ENCODE measurements around the gene GPC4.

GPC4 gene

GRCh38 chrX:133380711-133381619 is 34.3 kb downstream of the GPC4 start:
- H3K4me1 ChIP-seq (ENCODE audit: control insufficient read depth, insufficient read depth, low read length): 0 out of 2 replicates have a peak, but pooled peaks cover 2% of the 10 kb centered on the region
- no peaks in the 10 kb centered on the region for H3K36me3 ChIP-seq (ENCODE audit: control insufficient read depth in 2 of 2, insufficient read depth in 1 of 2, low read length in 2 of 2)
- H3K27ac ChIP-seq (ENCODE audit: extremely low read depth, low read depth, low read length): no peak overlapping the region
- H3K9me3 ChIP-seq (ENCODE audit: control insufficient read depth, insufficient read depth, low read depth, low read length): no peaks in the 10 kb centered on the region
- CTCF ChIA-PET: no interaction called here
- no peak overlapping the region for H3K4me3 ChIP-seq (ENCODE audit: low read depth, low read length)
- TF ChIP-seq GLI4 (tag by site-specific recombination; IDR thresholded peaks at IDR 0.05): no peak
- POLR2A ChIA-PET: no interaction called here

GRCh38 chrX:133376422-133376821 is 38.9 kb downstream of the GPC4 start:
- H3K9me3 ChIP-seq (ENCODE audit: control insufficient read depth, insufficient read depth, low read depth, low read length): no peaks in the 10 kb centered on the region
- peaks cover 15% of the 10 kb centered on the region for H3K4me1 ChIP-seq (ENCODE audit: control insufficient read depth, insufficient read depth, low read length)
- no peak overlapping the region for H3K4me3 ChIP-seq (ENCODE audit: low read depth, low read length)
- H3K36me3 ChIP-seq (ENCODE audit: control insufficient read depth in 2 of 2, insufficient read depth in 1 of 2, low read length in 2 of 2): no peaks in the 10 kb centered on the region
- TF ChIP-seq ZXDB (tag by site-specific recombination; IDR thresholded peaks at IDR 0.05): 0 out of 2 replicates have a peak, but pooled peaks have one; percentile 17
- TF ChIP-seq ZNF639 (tag by site-specific recombination; IDR thresholded peaks at IDR 0.05): no peak
- ChIA-PET CTCF (interaction anchor here (1.0 to 1.5 kb wide), 3 partner anchors 11 to 66 kb away, joined by 3 to 6 read pairs (median 4); no protein-coding TSS in a partner anchor), POLR2A (interaction anchor here (1.4 kb wide), 1 partner anchor 36 kb away, joined by 3 read pairs; no protein-coding TSS in a partner anchor)
- H3K27ac ChIP-seq (ENCODE audit: extremely low read depth, low read depth, low read length): no peak overlapping the region

- Histone ChIP-seq H3K4me1 (ENCODE audit: control insufficient read depth, insufficient read depth, low read length) (peaks cover 18% of the 10 kb centered on the region), H3K4me3 (ENCODE audit: low read depth, low read length) (no peak overlapping the region), H3K27ac (ENCODE audit: extremely low read depth, low read depth, low read length) (no peak overlapping the region), H3K36me3 (ENCODE audit: control insufficient read depth in 2 of 2, insufficient read depth in 1 of 2, low read length in 2 of 2) (no peaks in the 10 kb centered on the region), H3K9me3 (ENCODE audit: control insufficient read depth, insufficient read depth, low read depth, low read length) (no peaks in the 10 kb centered on the region)
- ChIA-PET POLR2A (interaction anchor here (1.4 kb wide), 1 partner anchor 37 kb away, joined by 3 read pairs; no protein-coding TSS in a partner anchor), CTCF (interaction anchor here (1.0 to 1.5 kb wide), 3 partner anchors 12 to 67 kb away, joined by 3 to 6 read pairs (median 4); no protein-coding TSS in a partner anchor)
- TF ChIP-seq MYNN (tag by site-specific recombination; IDR thresholded peaks at IDR 0.05; ENCODE audit: borderline replicate concordance): no peak
- TF ChIP-seq REPIN1 (tag by site-specific recombination; IDR thresholded peaks at IDR 0.05; ENCODE audit: low read depth): no peak
- TF ChIP-seq KLF17 (tag by site-specific recombination; IDR thresholded peaks at IDR 0.05): no peak
These were observed 39.5 kb downstream of the GPC4 start for GRCh38 chrX:133375615-133376340.

DNA sequence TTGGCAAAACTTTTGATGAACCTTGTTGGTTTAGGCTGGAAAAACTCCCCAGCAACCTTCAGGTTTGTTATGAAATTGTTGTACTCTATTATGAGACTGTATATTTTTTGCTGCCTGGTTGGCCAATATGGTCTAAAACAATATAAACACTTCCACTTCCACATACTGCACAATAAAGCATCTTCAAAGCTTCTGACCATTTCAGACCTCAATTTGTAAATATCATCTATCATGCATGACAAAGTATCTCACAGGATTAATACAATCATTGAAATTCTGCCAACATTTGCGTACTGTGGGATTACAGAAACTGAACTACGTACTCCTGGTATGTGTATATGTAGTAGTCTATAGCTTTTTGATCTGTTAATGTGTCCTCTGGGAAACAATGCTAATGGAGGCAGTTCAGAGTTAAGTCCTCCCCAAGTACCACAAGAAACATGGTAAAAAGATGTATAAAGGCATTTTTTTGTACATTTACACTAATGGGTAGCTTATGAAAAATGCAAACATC is 40.4 kb downstream of the GPC4 start:
- H3K9me3 ChIP-seq (ENCODE audit: control insufficient read depth, insufficient read depth, low read depth, low read length): no peaks in the 10 kb centered on the region
- CTCF ChIA-PET: interaction anchor here (0.6 to 1.3 kb wide), 3 partner anchors 12 to 38 kb away, joined by 3 to 4 read pairs (median 4); no protein-coding TSS in a partner anchor
- no peak overlapping the region for H3K27ac ChIP-seq (ENCODE audit: extremely low read depth, low read depth, low read length)
- peaks cover 23% of the 10 kb centered on the region for H3K4me1 ChIP-seq (ENCODE audit: control insufficient read depth, insufficient read depth, low read length)
- H3K36me3 ChIP-seq (ENCODE audit: control insufficient read depth in 2 of 2, insufficient read depth in 1 of 2, low read length in 2 of 2): no peaks in the 10 kb centered on the region
- POLR2A ChIA-PET: no interaction called here
- H3K4me3 ChIP-seq (ENCODE audit: low read depth, low read length): no peak overlapping the region
- TF ChIP-seq ZNF239 (tag by site-specific recombination; IDR thresholded peaks at IDR 0.05): no peak
- TF ChIP-seq, protein P1, sequence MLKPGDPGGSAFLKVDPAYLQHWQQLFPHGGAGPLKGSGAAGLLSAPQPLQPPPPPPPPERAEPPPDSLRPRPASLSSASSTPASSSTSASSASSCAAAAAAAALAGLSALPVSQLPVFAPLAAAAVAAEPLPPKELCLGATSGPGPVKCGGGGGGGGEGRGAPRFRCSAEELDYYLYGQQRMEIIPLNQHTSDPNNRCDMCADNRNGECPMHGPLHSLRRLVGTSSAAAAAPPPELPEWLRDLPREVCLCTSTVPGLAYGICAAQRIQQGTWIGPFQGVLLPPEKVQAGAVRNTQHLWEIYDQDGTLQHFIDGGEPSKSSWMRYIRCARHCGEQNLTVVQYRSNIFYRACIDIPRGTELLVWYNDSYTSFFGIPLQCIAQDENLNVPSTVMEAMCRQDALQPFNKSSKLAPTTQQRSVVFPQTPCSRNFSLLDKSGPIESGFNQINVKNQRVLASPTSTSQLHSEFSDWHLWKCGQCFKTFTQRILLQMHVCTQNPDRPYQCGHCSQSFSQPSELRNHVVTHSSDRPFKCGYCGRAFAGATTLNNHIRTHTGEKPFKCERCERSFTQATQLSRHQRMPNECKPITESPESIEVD (tag by site-specific recombination; IDR thresholded peaks at IDR 0.05): peak; percentile 49

Measured in HEK293 (cell line).